HCT116 (cell line): ENCODE measurements around the gene CSNK1G2. TPM values are rescaled to one million over a fixed set of nuclear protein-coding genes. Genes with fewer than 3 reads are reported as not detected.
A peak's percentile ranks its signal among the peaks of the same experiment; 100 is the strongest.

ENCODE experiments used
- ATAC-seq: fragments of 200-7000 bp; cut with Tn5 transposase; 2 replicates; pipeline ENCODE4 v1.9.1; 2020; ENCODE audit warnings: mild to moderate bottlenecking, moderate library complexity
- BruUV-seq: library from RNA; stranded (reverse); fragments of 400-500 nt; replicated peaks from 2 replicates; lab custom pipeline; 2021; lab: Mats Ljungman, UMichigan
- CTCF ChIA-PET: fragments of 300-600 bp; sonication (Branson Sonifier 250); formaldehyde crosslinking; loops from one replicate; lab custom pipeline; 2021; ENCODE audit warnings: antibody characterized with exemption; lab: Charles Lee
- POLR2A ChIA-PET: fragments of 300-600, 350-600 bp; sonication (Branson Sonifier 250); formaldehyde crosslinking; loops from one replicate; lab custom pipeline; 2021; ENCODE audit warnings: antibody characterized with exemption; lab: Charles Lee
- RAD21 ChIA-PET, 2 experiments: fragments of 300-600 bp; sonication (Branson Sonifier 250); formaldehyde crosslinking; loops; one replicate each; lab custom pipeline; 2023; ENCODE audit warnings: low total read pairs in 2 of 2; ENCODE audit not compliant: uncharacterized antibody in 2 of 2, unreplicated experiment in 2 of 2, low non-redundant PET in 1 of 2; lab: Charles Lee
- DNase-seq: peaks from one replicate; pipeline ENCODE4 v3.0.0-alpha.2; 2010; ENCODE audit warnings: low read depth, low spot score
- H2AFZ ChIP-seq: fragments of 200-600 bp; shearing (Covaris generic), sonication (generic); 2 replicates; pipeline ENCODE4 v1.6.1; 2017; ENCODE audit warnings: low read depth, mixed run types, mixed read lengths, antibody characterized with exemption, low read length; ENCODE audit not compliant: poor library complexity, severe bottlenecking
- H3K27ac ChIP-seq: 2 replicates; pipeline ENCODE4 v1.5.1; 2012; ENCODE audit warnings: low read depth, low read length
- H3K27me3 ChIP-seq: fragments of 200-600 bp; sonication (generic); 2 replicates; pipeline ENCODE4 v1.6.1; 2016; ENCODE audit warnings: mixed run types, low read length, mixed read lengths; ENCODE audit not compliant: insufficient read depth
- H3K36me3 ChIP-seq, 2 experiments: fragments of 200-500 bp in 1 of 2; fragments of 200-600 bp in 1 of 2; sonication (Bioruptor generic) in 1 of 2; sonication (generic) in 1 of 2; 2 replicates each; pipeline versions ENCODE4 v1.5.1 to v1.6.1; 2014 to 2016; ENCODE audit warnings: low read length in 2 of 2, inconsistent platforms in 1 of 2, mixed read lengths in 1 of 2, mixed run types in 1 of 2; ENCODE audit not compliant: insufficient read depth in 2 of 2, control insufficient read depth in 1 of 2
- H3K4me1 ChIP-seq, 2 experiments: fragments of 200-600 bp in 1 of 2; sonication (generic) in 1 of 2; 2 replicates each; pipeline versions ENCODE4 v1.5.1 to v1.6.1; 2012 to 2017; ENCODE audit warnings: low read length in 2 of 2, inconsistent platforms in 1 of 2, mild to moderate bottlenecking in 1 of 2, mixed read lengths in 1 of 2, mixed run types in 1 of 2, moderate library complexity in 1 of 2; ENCODE audit not compliant: insufficient read depth in 2 of 2, control insufficient read depth in 1 of 2
- H3K4me2 ChIP-seq: fragments of 200-600 bp; sonication (generic); 2 replicates; pipeline ENCODE4 v1.6.1; 2017; ENCODE audit warnings: mixed run types, low read length, mixed read lengths
- H3K4me3 ChIP-seq, 2 experiments: fragments of 200-600 bp in 1 of 2; sonication (generic) in 1 of 2; replicated peaks in 1 of 2; 2 replicates each; pipeline ENCODE4 v1.5.1; 2011 to 2016; ENCODE audit warnings: low read length in 2 of 2, control low read depth in 1 of 2, low read depth in 1 of 2, mild to moderate bottlenecking in 1 of 2, mixed read lengths in 1 of 2, mixed run types in 1 of 2
- H3K79me2 ChIP-seq: fragments of 200-600 bp; sonication (generic); 2 replicates; pipeline ENCODE4 v1.6.1; 2017; ENCODE audit warnings: mild to moderate bottlenecking, mixed run types, low read length, moderate library complexity, mixed read lengths; ENCODE audit not compliant: insufficient read depth
- H3K9ac ChIP-seq: fragments of 200-600 bp; sonication (generic); 2 replicates; pipeline ENCODE4 v1.6.1; 2016; ENCODE audit warnings: low read length, mixed read lengths
- H3K9me2 ChIP-seq: fragments of 200-600 bp; sonication (generic), shearing (Covaris generic); 2 replicates; pipeline ENCODE4 v1.6.1; 2017; ENCODE audit warnings: mixed run types, mild to moderate bottlenecking, moderate library complexity; ENCODE audit not compliant: insufficient read depth
- H3K9me3 ChIP-seq, 2 experiments: fragments of 200-500 bp in 1 of 2; fragments of 200-600 bp in 1 of 2; sonication (Bioruptor generic) in 1 of 2; sonication (generic) in 1 of 2; 2 replicates each; pipeline ENCODE4 v1.6.1; 2014 to 2017; ENCODE audit warnings: low read length in 2 of 2, mixed read lengths in 2 of 2, inconsistent platforms in 1 of 2, low read depth in 1 of 2, mild to moderate bottlenecking in 1 of 2, mixed run types in 1 of 2, moderate library complexity in 1 of 2; ENCODE audit not compliant: control insufficient read depth in 1 of 2, insufficient read depth in 1 of 2
- H4K20me1 ChIP-seq: fragments of 200-600 bp; sonication (generic), shearing (Covaris generic); 2 replicates; pipeline ENCODE4 v1.6.1; 2017; ENCODE audit warnings: mixed run types, mild to moderate bottlenecking, moderate library complexity; ENCODE audit not compliant: insufficient read depth
- CTCF ChIP-seq, 3 experiments: fragments of 200-600 bp in 1 of 3; sonication (generic) in 1 of 3; IDR thresholded peaks in 2 of 3; conservative IDR thresholded peaks in 1 of 3; 2 replicates each; pipeline ENCODE4 v1.5.1; 2012 to 2017; ENCODE audit warnings: low read depth in 2 of 3, low read length in 2 of 3, antibody characterized with exemption in 1 of 3, borderline replicate concordance in 1 of 3, control low read depth in 1 of 3, mild to moderate bottlenecking in 1 of 3, mixed read lengths in 1 of 3, mixed run types in 1 of 3, moderate library complexity in 1 of 3; ENCODE audit not compliant: insufficient read depth in 1 of 3
- EGR1 ChIP-seq: IDR thresholded peaks from 2 replicates; pipeline ENCODE4 v1.6.1; 2012; ENCODE audit warnings: low read depth
- POLR2AphosphoS5 ChIP-seq: IDR thresholded peaks from 2 replicates; pipeline ENCODE4 v1.6.1; 2011; ENCODE audit warnings: mild to moderate bottlenecking, low read depth, low read length, moderate library complexity
- SIN3A ChIP-seq: IDR thresholded peaks from 2 replicates; pipeline ENCODE4 v1.6.1; 2012; ENCODE audit warnings: low read depth
- ZFX ChIP-seq: fragments of 450-650 bp; IDR thresholded peaks from 2 replicates; pipeline ENCODE4 v1.6.1; 2017
- intact Hi-C: fragments of 100-400 bp; cut with micrococcal nuclease; formaldehyde crosslinking; loops from 2 replicates; pipeline ENCODE4 v1.10.0; 2022
- total RNA-seq: library from RNA; stranded (reverse); gene quantifications from one replicate; pipeline ENCODE4 v1.2.1, GENCODE V29; 2021; ENCODE audit not compliant: unreplicated experiment

CSNK1G2 gene
- total RNA-seq, 1 experiment from 2014 or later: 97.9 TPM

GRCh38 chr19:1986357-1987162 is 45.6 kb downstream of the CSNK1G2 start:
- no peaks in the 10 kb centered on the region for H4K20me1 ChIP-seq
- BruUV-seq: TSS peak; percentile 45
- RAD21 ChIA-PET: no interaction called here

GRCh38 chr19:1987197-1988187 is 46.5 kb downstream of the CSNK1G2 start:
- H3K36me3 ChIP-seq: peaks cover 7 to 20% of the 10 kb centered on the region in 2 experiments; a peak in 3 of 4 replicates
- RAD21 ChIA-PET: no interaction called here

More at GRCh38 chr19:1986357-1987162, 45.6 kb downstream of the CSNK1G2 start:
- ATAC-seq (0 out of 2 replicates have a peak, but pooled peaks have one; percentile 10), DNase-seq (no peak)
- Histone ChIP-seq H3K4me3 (no peak overlapping the region), H3K79me2 (no peaks in the 10 kb centered on the region), H3K36me3 (peaks cover 7 to 24% of the 10 kb centered on the region in 2 experiments; a peak in 3 of 4 replicates), H3K27me3 (no peaks in the 10 kb centered on the region), H3K9me2 (no peaks in the 10 kb centered on the region), H3K9ac (no peak overlapping the region), H3K4me1 (no peaks in the 10 kb centered on the region), H3K4me2 (no peak overlapping the region), H3K9me3 (no peaks in the 10 kb centered on the region), H2AFZ (no peak overlapping the region)
- intact Hi-C loops: no loop called here
- CTCF ChIA-PET: no interaction called here
- POLR2A ChIA-PET: no interaction called here
- TF ChIP-seq POLR2AphosphoS5 (peak; percentile 10), ZFX (no peak)
- TF ChIP-seq, all 23 proteins: peak for 1
- H3K27ac ChIP-seq: peak overlapping the region; percentile 9; the same call in 1 of the 2 replicates

More at GRCh38 chr19:1987197-1988187, 46.5 kb downstream of the CSNK1G2 start:
- no peaks in the 10 kb centered on the region for H3K79me2 ChIP-seq
- POLR2A ChIA-PET: no interaction called here
- no peak overlapping the region for H3K4me2 ChIP-seq
- no peak overlapping the region for H3K4me3 ChIP-seq
- intact Hi-C loops: no loop called here
- no TSS peak for BruUV-seq
- no peak overlapping the region for H3K27ac ChIP-seq
- no peaks in the 10 kb centered on the region for H3K27me3 ChIP-seq
- TF ChIP-seq POLR2AphosphoS5 (0 out of 2 replicates have a peak, but pooled peaks have one; percentile 1), EGR1 (no peak), CTCF (IDR thresholded peaks at IDR 0.05 in 2 of 3, conservative IDR thresholded peaks at IDR 0.05 in 1 of 3; ENCODE audit: borderline replicate concordance in 1 of 3, insufficient read depth in 1 of 3, low read depth in 2 of 3, low read length in 2 of 3) (no peak), SIN3A (0 out of 2 replicates have a peak, but pooled peaks have one; percentile 27)
- TF ChIP-seq, all 23 proteins: peak for 2
- Histone ChIP-seq H3K9me2 (no peaks in the 10 kb centered on the region), H3K9ac (no peak overlapping the region), H4K20me1 (no peaks in the 10 kb centered on the region), H3K4me1 (no peaks in the 10 kb centered on the region), H2AFZ (no peak overlapping the region), H3K9me3 (no peaks in the 10 kb centered on the region)
- DNase-seq: no peak
- CTCF ChIA-PET: no interaction called here
- peak; percentile 24; the same call in 1 of the 2 replicates for ATAC-seq
